HG03045 (cell line): Measurements from ENCODE around the gene PHLDA2.

ENCODE experiments used
- ATAC-seq: cut with Tn5 transposase; IDR thresholded peaks from one replicate; pipeline ENCODE4 v1.9.1; 2021; ENCODE audit warnings: mild to moderate bottlenecking, moderate library complexity; ENCODE audit not compliant: unreplicated experiment

Gene PHLDA2

GRCh38 chr11:2883640-2883978 is 45.6 kb downstream of the PHLDA2 start:
- ATAC-seq, result no peak

GRCh38 chr11:2882396-2883110 is 46.7 kb downstream of the PHLDA2 start:
- no peak for ATAC-seq

DNA sequence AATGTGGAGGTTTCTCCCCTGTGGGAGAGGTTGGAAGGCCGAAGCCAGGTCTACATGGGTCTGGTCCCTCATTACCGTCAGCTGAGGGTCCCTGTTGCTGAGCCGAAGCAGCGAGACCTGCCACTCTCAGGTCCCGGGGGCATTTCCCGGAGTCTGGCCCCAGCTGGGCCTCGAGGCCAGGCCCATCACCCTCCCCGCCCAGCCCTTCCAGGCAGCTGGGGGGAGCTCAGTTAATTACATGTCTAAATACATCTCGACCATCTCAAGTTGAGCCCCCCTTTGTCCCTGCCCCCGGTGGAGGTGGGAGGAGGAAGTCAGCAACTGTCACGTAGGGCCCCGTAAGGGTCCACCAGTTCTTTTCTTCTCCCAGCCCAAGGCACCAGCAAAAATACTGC is 47.2 kb downstream of the PHLDA2 start:
- ATAC-seq, result no peak

DNA sequence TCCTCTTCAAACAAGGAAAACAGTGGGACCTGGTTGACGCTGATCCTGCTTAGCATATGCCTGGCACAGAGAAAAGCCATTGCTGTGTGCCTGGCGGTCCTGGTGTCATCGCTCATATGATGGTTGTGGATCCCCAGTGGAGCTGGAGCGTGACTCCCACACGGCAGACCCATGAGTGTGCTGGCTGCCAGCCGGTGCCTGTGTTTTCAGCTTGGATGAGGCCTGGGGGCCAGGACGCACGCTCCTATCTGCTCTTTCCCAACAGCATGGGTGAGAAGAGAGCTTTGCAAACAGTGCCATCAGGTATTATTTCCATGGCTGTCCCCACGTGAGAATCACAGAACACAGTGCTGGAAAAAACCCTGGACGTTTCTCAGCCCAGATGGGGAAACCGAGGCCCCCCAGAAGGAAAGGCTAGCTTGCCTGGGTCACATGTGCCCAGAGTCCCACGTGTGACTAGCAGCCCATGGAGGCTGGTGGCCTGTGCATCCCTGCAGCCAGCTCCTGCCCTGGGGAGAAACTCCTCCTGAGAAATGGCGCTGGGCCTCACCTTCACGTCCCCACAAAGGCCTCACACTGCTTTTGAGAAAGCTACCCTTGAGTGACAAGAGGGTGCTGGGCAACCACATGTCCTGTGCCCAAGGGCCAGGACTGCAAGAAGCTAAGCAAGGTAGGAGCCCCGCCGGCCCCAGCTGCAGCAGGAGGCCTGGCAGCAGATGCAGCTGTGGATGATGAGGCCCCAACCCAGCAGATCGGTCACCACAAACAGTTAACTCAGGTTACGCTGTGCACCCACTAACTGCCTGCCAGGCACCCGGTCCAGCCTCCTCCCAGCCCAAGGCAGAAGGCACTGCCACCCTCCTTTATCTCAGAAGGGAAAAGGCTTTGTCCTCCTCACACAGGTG is 47.9 kb downstream of the PHLDA2 start:
- no peak for ATAC-seq

- no peak for ATAC-seq
These were observed 48.6 kb downstream of the PHLDA2 start for GRCh38 chr11:2880646-2881045.

GRCh38 chr11:2878782-2879181 is 50.4 kb downstream of the PHLDA2 start:
- ATAC-seq, result no peak
